Gastroesophageal sphincter (tissue), 4 donors: ENCODE results near the gene NUP98. TPM values are rescaled to one million over a fixed set of nuclear protein-coding genes. Genes with fewer than 3 reads are reported as not detected.

Experiments
- ATAC-seq: fragments of 150-250 bp; one replicate; pipeline ENCODE4 v1.9.1; 2016; ENCODE audit warnings: mild to moderate bottlenecking, moderate library complexity
- H3K27ac ChIP-seq, 4 donors: fragments of 200-600 bp; sonication (generic) in 3 of 4; 1 replicate in 3 of 4; 2 replicates in 1 of 4; pipeline ENCODE4 v1.5.1; 2016 to 2019
- H3K27me3 ChIP-seq: fragments of 200-600 bp; sonication (generic); one replicate; pipeline ENCODE4 v1.5.1; 2019
- H3K36me3 ChIP-seq, 2 donors: fragments of 200-600 bp; sonication (generic); one replicate each; pipeline ENCODE4 v1.5.1; 2019; ENCODE audit warnings: control low read depth in 1 of 2
- H3K4me1 ChIP-seq, 3 donors: fragments of 200-600 bp; sonication (generic); 1 replicate in 2 of 3; 2 replicates in 1 of 3; pipeline ENCODE4 v1.5.1; 2016 to 2019; ENCODE audit warnings: control low read depth in 2 of 3
- H3K4me3 ChIP-seq, 2 donors: fragments of 200-600 bp; sonication (generic); one replicate each; pipeline ENCODE4 v1.5.1; 2019; ENCODE audit warnings: mild to moderate bottlenecking in 1 of 2, moderate library complexity in 1 of 2
- H3K9me3 ChIP-seq, 3 donors: fragments of 200-600 bp; sonication (generic); one replicate each; pipeline ENCODE4 v1.5.1; 2017 to 2019; ENCODE audit warnings: control low read depth in 2 of 3
- EP300 ChIP-seq: sonication (generic); formaldehyde crosslinking; IDR thresholded peaks from one replicate; pipeline ENCODE4 v1.6.1; 2017; ENCODE audit warnings: antibody characterized with exemption, mild to moderate bottlenecking
- POLR2A ChIP-seq, 2 donors: fragments of 450-650 bp; IDR thresholded peaks; one replicate each; pipeline ENCODE4 v1.6.1; 2017; ENCODE audit warnings: antibody characterized with exemption in 2 of 2, mild to moderate bottlenecking in 2 of 2, moderate library complexity in 1 of 2
- POLR2AphosphoS5 ChIP-seq: sonication (generic); formaldehyde crosslinking; IDR thresholded peaks from one replicate; pipeline ENCODE4 v1.6.1; 2017; ENCODE audit warnings: antibody characterized with exemption
- WGBS, 2 donors: methylation state at CpG; one replicate each; pipeline ENCODE4 v1.1.5; 2018; ENCODE audit warnings: low coverage in 1 of 2; 5-methylcytosine and 5-hydroxymethylcytosine counted together
- total RNA-seq, 4 donors: library from RNA; depleted of rRNA; stranded (reverse); fragments of >200 nt; gene quantifications; one replicate each; pipeline ENCODE4 v1.1.0, GENCODE V29; 2016
- TF ChIP-seq, protein P1 (sequence below), 4 experiments: fragments of 200-600 bp in 2 of 4; fragments of 450-650 bp in 2 of 4; sonication (generic) in 1 of 4; IDR thresholded peaks; one replicate each; pipeline ENCODE4 v1.5.1; 2017 to 2019; ENCODE audit warnings: antibody characterized with exemption in 4 of 4, mild to moderate bottlenecking in 2 of 4, moderate library complexity in 2 of 4

NUP98 gene
- 100 to 1,000 TPM in 2 of 4 donors, 10 to 100 TPM in 2; 72.1 to 141 (median 103) TPM for total RNA-seq

- ATAC-seq = peak; percentile 94
Observed at GRCh38 chr11:3797329-3798090, at the start of gene NUP98. Gene NUP98 (minus strand): TSS chr11:3797554. CDS start chr11:3782117, 15,437 bp downstream.

GRCh38 chr11:3845670-3846069 is 48.3 kb upstream of the NUP98 start:
- WGBS, 2 donors = 86 to 94% methylated on average over 2 to 3 of the region's 3 CpGs
- H3K4me3 ChIP-seq = no peak overlapping the region
- TF ChIP-seq EP300 = no peak
- TF ChIP-seq, protein P1, sequence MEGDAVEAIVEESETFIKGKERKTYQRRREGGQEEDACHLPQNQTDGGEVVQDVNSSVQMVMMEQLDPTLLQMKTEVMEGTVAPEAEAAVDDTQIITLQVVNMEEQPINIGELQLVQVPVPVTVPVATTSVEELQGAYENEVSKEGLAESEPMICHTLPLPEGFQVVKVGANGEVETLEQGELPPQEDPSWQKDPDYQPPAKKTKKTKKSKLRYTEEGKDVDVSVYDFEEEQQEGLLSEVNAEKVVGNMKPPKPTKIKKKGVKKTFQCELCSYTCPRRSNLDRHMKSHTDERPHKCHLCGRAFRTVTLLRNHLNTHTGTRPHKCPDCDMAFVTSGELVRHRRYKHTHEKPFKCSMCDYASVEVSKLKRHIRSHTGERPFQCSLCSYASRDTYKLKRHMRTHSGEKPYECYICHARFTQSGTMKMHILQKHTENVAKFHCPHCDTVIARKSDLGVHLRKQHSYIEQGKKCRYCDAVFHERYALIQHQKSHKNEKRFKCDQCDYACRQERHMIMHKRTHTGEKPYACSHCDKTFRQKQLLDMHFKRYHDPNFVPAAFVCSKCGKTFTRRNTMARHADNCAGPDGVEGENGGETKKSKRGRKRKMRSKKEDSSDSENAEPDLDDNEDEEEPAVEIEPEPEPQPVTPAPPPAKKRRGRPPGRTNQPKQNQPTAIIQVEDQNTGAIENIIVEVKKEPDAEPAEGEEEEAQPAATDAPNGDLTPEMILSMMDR (IDR thresholded peaks at IDR 0.05) = no peak
- TF ChIP-seq POLR2AphosphoS5 = no peak
- no peak for TF ChIP-seq POLR2A (IDR thresholded peaks at IDR 0.05)
- H3K4me1 ChIP-seq = peaks cover 0 to 14% (median 0%) of the 10 kb centered on the region in 3 donors
- H3K27ac ChIP-seq = no peak overlapping the region
- no peaks in the 10 kb centered on the region for H3K27me3 ChIP-seq
- no peaks in the 10 kb centered on the region for H3K9me3 ChIP-seq
- no peak for ATAC-seq
- H3K36me3 ChIP-seq = no peaks in the 10 kb centered on the region

More at GRCh38 chr11:3797329-3798090, at the start of gene NUP98:
- Histone ChIP-seq H3K27ac (peak within 1 kb of the TSS; percentile 96 to 99 (median 96)), H3K4me1 (peaks cover 0 to 44% (median 22%) of the 10 kb centered on the region in 3 donors), H3K36me3 (peaks cover 0 to 22% of the 10 kb centered on the region in 2 donors), H3K9me3 (no peaks in the 10 kb centered on the region), H3K4me3 (peak within 1 kb of the TSS; percentile 92 to 97), H3K27me3 (no peaks in the 10 kb centered on the region)
- TF ChIP-seq POLR2A (IDR thresholded peaks at IDR 0.05) (peak; percentile 99), POLR2AphosphoS5 (peak; percentile 99), EP300 (no peak)
- TF ChIP-seq, protein P1 (IDR thresholded peaks at IDR 0.05) = peak in 2 of 4 experiments; percentile 19 to 35
- 0% methylated on average over 14 to 19 of the region's 86 CpGs for WGBS, 2 donors

GRCh38 chr11:3845246-3845645 is 47.9 kb upstream of the NUP98 start:
- H3K9me3 ChIP-seq = no peaks in the 10 kb centered on the region
- H3K4me1 ChIP-seq = peaks cover 0 to 15% (median 0%) of the 10 kb centered on the region in 3 donors
- TF ChIP-seq POLR2AphosphoS5 = no peak
- TF ChIP-seq, protein P1 (IDR thresholded peaks at IDR 0.05) = no peak
- TF ChIP-seq POLR2A (IDR thresholded peaks at IDR 0.05) = no peak
- TF ChIP-seq EP300 = no peak
- ATAC-seq = no peak
- H3K4me3 ChIP-seq = no peak overlapping the region
- no peaks in the 10 kb centered on the region for H3K27me3 ChIP-seq
- 83 to 100% methylated on average over 1 of the region's 1 CpG for WGBS, 2 donors
- no peak overlapping the region for H3K27ac ChIP-seq
- no peaks in the 10 kb centered on the region for H3K36me3 ChIP-seq

DNA sequence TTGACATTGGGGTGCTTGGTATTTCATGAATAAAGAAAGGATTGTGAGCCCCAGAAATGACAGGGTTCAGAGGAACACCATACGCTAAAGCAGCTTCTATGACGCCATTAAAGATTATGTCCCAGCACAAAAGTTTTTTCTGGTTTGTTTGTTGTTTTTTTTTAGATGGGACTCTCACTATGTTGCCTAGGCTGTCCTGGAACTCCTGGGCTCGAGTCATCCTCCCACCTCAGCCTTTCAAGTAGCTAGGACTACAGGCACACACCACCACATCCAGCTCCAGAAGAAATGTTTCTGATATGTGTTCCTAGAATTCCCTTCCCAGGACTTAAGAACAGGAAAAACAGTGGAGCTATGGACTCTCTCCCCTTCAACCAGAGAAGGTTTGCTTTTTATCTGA is 46.0 kb upstream of the NUP98 start:
- Histone ChIP-seq H3K4me3 (no peak overlapping the region), H3K9me3 (no peaks in the 10 kb centered on the region), H3K36me3 (no peaks in the 10 kb centered on the region), H3K27ac (no peak overlapping the region), H3K4me1 (peaks cover 0 to 29% (median 5%) of the 10 kb centered on the region in 3 donors), H3K27me3 (no peaks in the 10 kb centered on the region)
- 73 to 91% methylated on average over 2 of the region's 3 CpGs for WGBS, 2 donors
- no peak for ATAC-seq
- TF ChIP-seq EP300 (no peak), POLR2AphosphoS5 (no peak), POLR2A (IDR thresholded peaks at IDR 0.05) (no peak)
- TF ChIP-seq, protein P1 (IDR thresholded peaks at IDR 0.05) = no peak
